ENCODE results near the gene BATF3. TPM values are rescaled to one million over a fixed set of nuclear protein-coding genes. Genes with fewer than 3 reads are reported as not detected.

The BATF3 gene
- total RNA-seq, 1 experiment from 2014 or later: 2.1 TPM

DNA sequence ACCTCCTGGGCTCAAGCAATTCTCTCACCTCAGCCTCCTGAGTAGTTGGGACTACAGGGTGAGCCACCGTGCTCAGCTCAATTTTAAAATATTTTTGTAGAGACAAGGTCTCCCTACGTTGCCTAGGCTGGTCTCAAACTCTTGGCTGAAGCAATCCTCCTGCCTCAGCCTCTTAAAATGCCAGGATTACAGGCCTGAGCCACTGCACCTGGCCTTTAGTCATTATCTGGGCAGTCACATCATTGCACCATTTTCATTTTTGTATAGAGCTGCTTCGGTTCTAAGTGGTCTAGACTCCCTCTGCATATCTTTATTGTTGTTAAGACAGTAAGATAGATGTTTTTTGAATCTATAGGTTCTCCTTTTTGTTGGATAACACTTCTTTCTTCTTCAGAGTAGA is 51.2 kb downstream of the BATF3 start:
- H2AK5ac ChIP-seq (ENCODE audit: insufficient read length, low read length): no peak overlapping the region
- H3K9me3 ChIP-seq (ENCODE audit: control insufficient read depth, low read depth, low read length): no peaks in the 10 kb centered on the region
- no peak overlapping the region for H3K18ac ChIP-seq (ENCODE audit: insufficient read length, low read depth, low read length)
- H2BK120ac ChIP-seq (ENCODE audit: low read depth, low read length, poor library complexity, severe bottlenecking): no peak overlapping the region
- no peak overlapping the region for H3K4ac ChIP-seq (ENCODE audit: low read depth, low read length)
- no peak overlapping the region for H2BK20ac ChIP-seq (ENCODE audit: low read depth, low read length, poor library complexity, severe bottlenecking)
- no peak overlapping the region for H3K56ac ChIP-seq (ENCODE audit: insufficient read length, low read depth, low read length)
- no peak overlapping the region for H3K9ac ChIP-seq (ENCODE audit: extremely low read depth, insufficient read length, low read length)
- H3K4me3 Mint-ChIP-seq: no peak overlapping the region
- no peak overlapping the region for H2BK12ac ChIP-seq (ENCODE audit: insufficient read length, low read depth, low read length)
- H3K27ac ChIP-seq (ENCODE audit: insufficient read length, low read depth, low read length): no peak overlapping the region
- no peak overlapping the region for H4K5ac ChIP-seq (ENCODE audit: insufficient read length, low read depth, low read length)
- no peaks in the 10 kb centered on the region for H4K20me1 ChIP-seq (ENCODE audit: control insufficient read depth, insufficient read depth, insufficient read length)
- no peak overlapping the region for H3K23ac ChIP-seq (ENCODE audit: insufficient read length, low read depth, low read length)
- no peak overlapping the region for H3K14ac ChIP-seq (ENCODE audit: insufficient read depth, low read length)
- no peak for DNase-seq
- no peaks in the 10 kb centered on the region for H3K79me2 ChIP-seq (ENCODE audit: insufficient read depth, low read length)
- no peak overlapping the region for H2BK15ac ChIP-seq (ENCODE audit: low read depth, low read length)
- no peaks in the 10 kb centered on the region for H3K79me1 ChIP-seq (ENCODE audit: insufficient read depth, low read depth, low read length, poor library complexity, severe bottlenecking)
- no peak overlapping the region for H4K8ac ChIP-seq (replicated peaks; ENCODE audit: insufficient read length, low read depth, low read length)
- H3T11ph ChIP-seq (ENCODE audit: low read length): no peak overlapping the region
- no peak overlapping the region for H3K27ac Mint-ChIP-seq
- no peaks in the 10 kb centered on the region for H3K36me3 Mint-ChIP-seq (ENCODE audit: insufficient read depth in 1 of 3, low read depth in 3 of 3)
- no peaks in the 10 kb centered on the region for H3K4me1 Mint-ChIP-seq
- TF ChIP-seq, protein P1, sequence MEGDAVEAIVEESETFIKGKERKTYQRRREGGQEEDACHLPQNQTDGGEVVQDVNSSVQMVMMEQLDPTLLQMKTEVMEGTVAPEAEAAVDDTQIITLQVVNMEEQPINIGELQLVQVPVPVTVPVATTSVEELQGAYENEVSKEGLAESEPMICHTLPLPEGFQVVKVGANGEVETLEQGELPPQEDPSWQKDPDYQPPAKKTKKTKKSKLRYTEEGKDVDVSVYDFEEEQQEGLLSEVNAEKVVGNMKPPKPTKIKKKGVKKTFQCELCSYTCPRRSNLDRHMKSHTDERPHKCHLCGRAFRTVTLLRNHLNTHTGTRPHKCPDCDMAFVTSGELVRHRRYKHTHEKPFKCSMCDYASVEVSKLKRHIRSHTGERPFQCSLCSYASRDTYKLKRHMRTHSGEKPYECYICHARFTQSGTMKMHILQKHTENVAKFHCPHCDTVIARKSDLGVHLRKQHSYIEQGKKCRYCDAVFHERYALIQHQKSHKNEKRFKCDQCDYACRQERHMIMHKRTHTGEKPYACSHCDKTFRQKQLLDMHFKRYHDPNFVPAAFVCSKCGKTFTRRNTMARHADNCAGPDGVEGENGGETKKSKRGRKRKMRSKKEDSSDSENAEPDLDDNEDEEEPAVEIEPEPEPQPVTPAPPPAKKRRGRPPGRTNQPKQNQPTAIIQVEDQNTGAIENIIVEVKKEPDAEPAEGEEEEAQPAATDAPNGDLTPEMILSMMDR (conservative IDR thresholded peaks at IDR 0.05): no peak
- H3K9me3 Mint-ChIP-seq: no peaks in the 10 kb centered on the region
- WGBS (ENCODE audit: extremely low coverage, insufficient read length, low lambda C conversion rate): no CpG with 5 or more reads among the region's 3 CpGs
- no peaks in the 10 kb centered on the region for H3K4me1 ChIP-seq (ENCODE audit: insufficient read depth, low read length)
- no peak overlapping the region for H4K91ac ChIP-seq (ENCODE audit: insufficient read length, low read depth, low read length)
- no peaks in the 10 kb centered on the region for H3K23me2 ChIP-seq (ENCODE audit: insufficient read length, low read depth, low read length, poor library complexity, severe bottlenecking)
- H2BK5ac ChIP-seq (ENCODE audit: insufficient read length, low read length): no peak overlapping the region
- no peak overlapping the region for H2AFZ ChIP-seq (ENCODE audit: low read length)
- no peaks in the 10 kb centered on the region for H3K27me3 ChIP-seq (ENCODE audit: insufficient read depth, low read length)
- H3K27me3 Mint-ChIP-seq (ENCODE audit: low read depth): peaks cover 9% of the 10 kb centered on the region
- no peak overlapping the region for H3K4me2 ChIP-seq (ENCODE audit: insufficient read depth, insufficient read length, low read length)
